ENCODE measurements around the gene VPS72.

GRCh38 chr1:151198254-151199127, 8.5 kb upstream of the VPS72 start, which contains the start of gene PIP5K1A:
- TF ChIP-seq CTCF (IDR thresholded peaks at IDR 0.05; ENCODE audit: low read depth, low read length): no peak
- TF ChIP-seq POLR2A (IDR thresholded peaks at IDR 0.05; ENCODE audit: extremely low read depth, insufficient read length): peak; percentile 61

Data from NB4 (cell line).